Prostate gland (tissue), 2 donors: ENCODE data around the gene TMEM131.

Source experiments
- CTCF ChIP-seq, 4 experiments: fragments of 200-600 bp in 2 of 4; fragments of 450-650 bp in 2 of 4; sonication (generic) in 2 of 4; IDR thresholded peaks; 1 replicate in 3 of 4; 2 replicates in 1 of 4; pipeline ENCODE4 v1.5.1; 2016 to 2019; ENCODE audit warnings: antibody characterized with exemption in 4 of 4, mild to moderate bottlenecking in 2 of 4, moderate library complexity in 2 of 4
- POLR2A ChIP-seq: fragments of 450-650 bp; IDR thresholded peaks from one replicate; pipeline ENCODE4 v1.6.1; 2016; ENCODE audit warnings: antibody characterized with exemption, mild to moderate bottlenecking
- POLR2AphosphoS5 ChIP-seq: sonication (generic); formaldehyde crosslinking; IDR thresholded peaks from one replicate; pipeline ENCODE4 v1.6.1; 2017; ENCODE audit warnings: antibody characterized with exemption

DNA sequence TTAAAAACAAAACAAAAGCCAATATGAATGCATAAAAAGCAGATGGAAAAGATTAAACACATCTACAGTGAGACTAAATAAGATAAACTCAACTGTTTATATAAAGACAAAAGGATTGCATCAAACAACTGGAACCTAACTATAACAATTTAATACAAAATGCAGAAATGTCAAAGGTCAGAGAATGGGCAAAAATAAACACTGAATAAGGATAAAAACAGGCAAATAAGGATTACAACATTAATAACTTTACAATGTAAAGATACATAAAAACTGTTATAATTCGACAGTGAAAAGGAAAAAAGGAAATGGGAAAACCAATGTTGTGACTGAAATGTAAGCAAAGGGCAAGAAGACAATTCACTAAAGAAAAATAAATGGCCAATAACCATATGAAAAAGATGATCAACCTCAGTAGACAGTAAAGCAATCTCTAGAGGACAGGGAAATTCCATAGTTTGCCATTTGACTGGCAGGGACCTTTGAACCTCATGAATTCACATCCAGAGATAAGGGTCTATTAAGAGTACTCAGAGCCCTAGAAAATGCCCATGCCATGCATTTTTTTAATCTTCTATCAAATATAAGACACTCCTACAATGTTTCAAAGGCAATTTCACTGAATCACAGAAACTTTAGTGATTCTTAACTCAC, 83.7 kb downstream of the TMEM131 start:
- TF ChIP-seq POLR2A = no peak
- no peak for TF ChIP-seq CTCF (IDR thresholded peaks at IDR 0.05)
- TF ChIP-seq POLR2AphosphoS5 = no peak
